Calu3 (cell line): Measurements from ENCODE around the gene KANK4. TPM values are rescaled to one million over a fixed set of nuclear protein-coding genes. Genes with fewer than 3 reads are reported as not detected.
A peak's percentile ranks its signal among the peaks of the same experiment; 100 is the strongest.

Source experiments
- Bru-seq: library from RNA; stranded (reverse); fragments of 400-500 nt; gene quantifications from one replicate; lab custom pipeline; 2021; lab: Mats Ljungman, UMichigan
- BruChase-seq, 2 experiments: library from RNA; stranded (reverse); fragments of 400-500 nt; gene quantifications; one replicate each; lab custom pipeline; 2021; lab: Mats Ljungman, UMichigan
- BruUV-seq: library from RNA; stranded (reverse); fragments of 400-500 nt; replicated peaks from 2 replicates; lab custom pipeline; 2021; lab: Mats Ljungman, UMichigan
- CTCF ChIA-PET: fragments of 300-600 bp; sonication (Branson Sonifier 250); formaldehyde crosslinking; loops from one replicate; lab custom pipeline; 2022; ENCODE audit warnings: antibody characterized with exemption; lab: Charles Lee
- DNase-seq: peaks from one replicate; pipeline ENCODE4 v3.0.0; 2022
- H3K27ac Mint-ChIP-seq: one replicate; pipeline ENCODE4 v1.8.0; 2022; ENCODE audit warnings: mixed read lengths; ENCODE audit not compliant: unreplicated experiment
- H3K27me3 Mint-ChIP-seq: one replicate; pipeline ENCODE4 v1.8.0; 2022; ENCODE audit warnings: mixed read lengths; ENCODE audit not compliant: unreplicated experiment
- H3K36me3 Mint-ChIP-seq: one replicate; pipeline ENCODE4 v1.8.0; 2022; ENCODE audit warnings: mild to moderate bottlenecking, moderate library complexity, mixed read lengths; ENCODE audit not compliant: insufficient read depth, unreplicated experiment
- H3K4me1 Mint-ChIP-seq: one replicate; pipeline ENCODE4 v1.8.0; 2022; ENCODE audit warnings: mild to moderate bottlenecking, low read depth, mixed read lengths; ENCODE audit not compliant: unreplicated experiment
- H3K4me3 Mint-ChIP-seq: one replicate; pipeline ENCODE4 v1.8.0; 2022; ENCODE audit warnings: mild to moderate bottlenecking, low read depth, moderate library complexity, mixed read lengths; ENCODE audit not compliant: unreplicated experiment
- H3K9me3 Mint-ChIP-seq: one replicate; pipeline ENCODE4 v1.8.0; 2022; ENCODE audit warnings: low read depth, mixed read lengths; ENCODE audit not compliant: unreplicated experiment
- intact Hi-C: fragments of 100-400 bp; cut with micrococcal nuclease; formaldehyde crosslinking; loops from one replicate; pipeline ENCODE4 v1.10.0; 2022; ENCODE audit not compliant: unreplicated experiment
- long read RNA-seq: library from polyadenylated mRNA; stranded (forward); transcript quantifications from one replicate; pipeline ENCODE4 v2.0.0, GENCODE V29; 2022
- total RNA-seq: library from RNA; stranded (reverse); gene quantifications from 2 replicates; pipeline ENCODE4 v1.2.3, GENCODE V29; 2022
- TF ChIP-seq, protein P1 (sequence below): fragments of 200-600 bp; IDR thresholded peaks from one replicate; pipeline ENCODE4 v1.8.0; 2022; ENCODE audit warnings: antibody characterized with exemption; ENCODE audit not compliant: unreplicated experiment

Gene KANK4
- not detected in 2 replicates for total RNA-seq
- Bru-seq, nascent RNA: not detected
- BruChase-seq, experiment 1, labeled RNA remaining after a 6-hour chase: percentile 1 among the genes with signal in this experiment
- BruChase-seq, experiment 2, labeled RNA remaining after a 2-hour chase: percentile 1 among the genes with signal in this experiment
- long read RNA-seq: 0 reads

DNA sequence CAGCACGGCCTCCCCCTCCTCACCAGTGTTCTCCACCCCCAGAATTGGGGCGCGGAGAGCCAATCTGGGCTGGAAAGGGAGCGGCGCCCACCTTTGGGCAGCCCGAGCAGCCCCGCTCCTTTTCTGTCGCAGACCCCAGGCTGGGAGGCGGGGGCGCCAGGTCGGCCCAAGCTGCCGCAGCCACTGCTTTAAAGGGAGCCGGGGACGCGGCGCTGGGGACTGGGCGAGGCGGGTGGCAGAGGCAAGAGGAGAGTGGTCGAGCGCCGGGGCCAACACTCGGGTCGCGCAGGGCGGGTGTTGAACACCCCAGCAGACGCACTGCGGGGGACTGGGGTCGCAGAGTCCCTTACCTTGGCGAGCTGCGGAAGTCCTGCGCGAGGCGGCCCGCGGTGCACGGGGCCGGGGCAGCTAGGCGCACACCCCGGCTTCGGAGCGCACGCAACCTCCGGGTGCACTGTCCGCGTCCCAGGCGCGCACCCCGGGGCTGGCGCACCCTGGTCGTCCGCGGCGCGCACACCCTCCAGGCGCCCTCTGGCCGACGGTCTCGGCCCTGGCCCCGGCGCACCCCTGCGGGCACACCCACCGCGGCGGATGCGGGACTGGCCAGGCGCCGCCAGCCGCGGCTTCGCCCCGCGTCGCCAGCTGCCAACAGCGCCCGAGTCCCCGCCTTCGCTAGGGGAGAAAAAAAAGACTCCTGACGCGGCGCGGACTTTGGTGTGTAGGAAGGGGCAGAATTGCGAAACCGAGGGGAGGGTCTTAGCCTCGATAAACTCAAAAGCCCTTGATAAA lies at the start of gene KANK4:
Gene KANK4, minus strand, starts transcription at position 679 of the 789 bp plus-strand sequence. CDS start 37,870 bp downstream, outside the sequence.
- intact Hi-C loops: no loop called here
- BruUV-seq: no TSS peak
- TF ChIP-seq, protein P1, sequence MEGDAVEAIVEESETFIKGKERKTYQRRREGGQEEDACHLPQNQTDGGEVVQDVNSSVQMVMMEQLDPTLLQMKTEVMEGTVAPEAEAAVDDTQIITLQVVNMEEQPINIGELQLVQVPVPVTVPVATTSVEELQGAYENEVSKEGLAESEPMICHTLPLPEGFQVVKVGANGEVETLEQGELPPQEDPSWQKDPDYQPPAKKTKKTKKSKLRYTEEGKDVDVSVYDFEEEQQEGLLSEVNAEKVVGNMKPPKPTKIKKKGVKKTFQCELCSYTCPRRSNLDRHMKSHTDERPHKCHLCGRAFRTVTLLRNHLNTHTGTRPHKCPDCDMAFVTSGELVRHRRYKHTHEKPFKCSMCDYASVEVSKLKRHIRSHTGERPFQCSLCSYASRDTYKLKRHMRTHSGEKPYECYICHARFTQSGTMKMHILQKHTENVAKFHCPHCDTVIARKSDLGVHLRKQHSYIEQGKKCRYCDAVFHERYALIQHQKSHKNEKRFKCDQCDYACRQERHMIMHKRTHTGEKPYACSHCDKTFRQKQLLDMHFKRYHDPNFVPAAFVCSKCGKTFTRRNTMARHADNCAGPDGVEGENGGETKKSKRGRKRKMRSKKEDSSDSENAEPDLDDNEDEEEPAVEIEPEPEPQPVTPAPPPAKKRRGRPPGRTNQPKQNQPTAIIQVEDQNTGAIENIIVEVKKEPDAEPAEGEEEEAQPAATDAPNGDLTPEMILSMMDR: no peak
- DNase-seq: no peak
- H3K36me3 Mint-ChIP-seq: no peaks in the 10 kb centered on the region
- no peaks in the 10 kb centered on the region for H3K9me3 Mint-ChIP-seq
- H3K4me3 Mint-ChIP-seq: no peak within 1 kb of the TSS
- H3K27ac Mint-ChIP-seq: no peak within 1 kb of the TSS
- CTCF ChIA-PET: no interaction called here
- H3K27me3 Mint-ChIP-seq: peaks cover 64% of the 10 kb centered on the region
- no peaks in the 10 kb centered on the region for H3K4me1 Mint-ChIP-seq

DNA sequence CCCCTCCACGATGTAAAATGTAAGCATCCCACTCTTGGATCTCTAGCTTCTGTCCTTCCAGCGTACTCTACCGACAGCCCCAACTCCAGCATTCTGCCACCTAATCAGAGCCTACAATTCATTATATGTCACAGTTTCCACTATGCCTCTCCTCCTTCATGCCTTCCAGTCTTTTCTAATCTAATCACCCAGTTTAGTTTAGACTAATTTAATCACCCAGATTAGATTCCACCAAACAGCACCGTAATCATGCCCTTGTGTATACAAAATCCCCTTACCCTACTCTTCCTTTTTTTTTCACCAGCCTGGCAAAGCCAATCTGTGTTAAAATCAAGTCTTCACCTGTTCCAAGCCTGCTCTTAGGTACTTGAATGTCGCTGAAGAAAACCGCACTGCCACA lies 49.8 kb upstream of the KANK4 start:
- DNase-seq: no peak
- intact Hi-C loops: no loop called here
- Mint-ChIP-seq H3K4me3 (no peak overlapping the region), H3K4me1 (no peaks in the 10 kb centered on the region), H3K9me3 (no peaks in the 10 kb centered on the region), H3K27ac (no peak overlapping the region), H3K36me3 (no peaks in the 10 kb centered on the region), H3K27me3 (peaks cover 23% of the 10 kb centered on the region)
- CTCF ChIA-PET: no interaction called here
- no TSS peak for BruUV-seq
- TF ChIP-seq, protein P1: no peak

DNA sequence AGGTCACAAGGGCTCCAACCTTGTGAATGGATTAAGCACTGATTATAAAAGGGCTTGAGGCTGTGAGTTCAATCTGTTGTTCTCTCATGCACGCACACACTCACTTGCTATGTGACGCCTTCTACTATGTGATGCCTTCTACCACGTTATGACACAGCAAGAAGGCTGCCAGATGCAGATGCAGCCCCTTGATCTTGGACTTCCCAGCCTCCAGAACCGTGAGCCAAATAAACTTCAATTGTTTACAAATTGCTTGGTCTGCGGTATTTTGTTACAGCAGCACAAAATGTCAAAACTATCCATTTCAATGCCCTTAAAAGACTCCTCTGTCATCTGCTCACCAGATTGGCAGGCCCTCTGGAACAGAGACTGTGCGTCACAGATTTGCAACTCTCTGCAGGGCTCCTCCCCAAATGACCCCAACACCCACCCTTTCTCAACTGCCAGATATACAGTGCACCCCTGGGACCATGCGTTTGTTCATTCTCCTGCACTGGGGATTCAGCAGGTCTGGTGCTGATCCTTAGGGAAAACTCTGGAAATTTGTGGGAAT lies 47.8 kb upstream of the KANK4 start:
- CTCF ChIA-PET: no interaction called here
- TF ChIP-seq, protein P1: no peak
- no peak for DNase-seq
- Mint-ChIP-seq H3K27ac (no peak overlapping the region), H3K27me3 (peaks cover 23% of the 10 kb centered on the region), H3K9me3 (no peaks in the 10 kb centered on the region), H3K4me1 (no peaks in the 10 kb centered on the region), H3K4me3 (no peak overlapping the region), H3K36me3 (no peaks in the 10 kb centered on the region)
- intact Hi-C loops: no loop called here
- no TSS peak for BruUV-seq

DNA sequence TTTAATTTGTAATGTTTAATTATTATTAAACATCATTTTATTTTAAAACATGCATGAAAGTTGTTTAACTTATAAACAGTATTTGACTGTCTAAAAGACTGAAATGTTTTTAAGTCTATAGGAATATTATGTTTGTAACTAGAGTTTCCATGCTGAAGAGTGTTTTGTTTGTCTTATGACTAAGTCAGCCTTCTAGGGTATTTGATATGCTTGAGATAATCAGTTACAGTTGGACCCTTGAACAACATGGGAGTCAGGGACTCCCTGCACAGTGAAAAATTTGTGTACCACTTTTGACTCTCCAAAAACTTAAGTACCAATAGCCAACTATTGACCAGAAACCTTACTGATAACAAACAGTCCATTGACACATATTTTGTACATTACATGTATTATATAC lies 45.5 kb upstream of the KANK4 start:
- intact Hi-C loops: no loop called here
- Mint-ChIP-seq H3K36me3 (no peaks in the 10 kb centered on the region), H3K27ac (no peak overlapping the region), H3K4me3 (no peak overlapping the region), H3K9me3 (no peaks in the 10 kb centered on the region), H3K27me3 (peaks cover 22% of the 10 kb centered on the region), H3K4me1 (no peaks in the 10 kb centered on the region)
- CTCF ChIA-PET: no interaction called here
- BruUV-seq: no TSS peak
- TF ChIP-seq, protein P1: no peak
- no peak for DNase-seq
